Stimulated activated CD4-positive, alpha-beta T cell treated with anti-CD3 and anti-CD28 coated beads, Interleukin-2, amount 100 ng/mL, for 48 hours (primary cell): ENCODE measurements around the gene NUDT21.
"Not testable (repeated sequence)": the region's sequence is repeated elsewhere in the genome, so short reads cannot be mapped to it uniquely, and the experiment has no call there.

Experiments
- DNase-seq, 2 donors: peaks; one replicate each; pipeline ENCODE4 v3.0.0-alpha.2; 2020

NUDT21 gene

GRCh38 chr16:56450986-56451752, at the start of gene NUDT21, which contains the start of gene OGFOD1:
TSS of gene NUDT21 (minus strand) at chr16:56451332. CDS start at chr16:56451202, 130 bp downstream.
TSS of gene OGFOD1 (plus strand) at chr16:56451554. CDS start at chr16:56451613, 59 bp downstream.
- peak; percentile 81 for DNase-seq

- no peak for DNase-seq
Observed at GRCh38 chr16:56493815-56494214, 42.7 kb upstream of the NUDT21 start.

- no peak for DNase-seq
Observed at GRCh38 chr16:56493126-56493525, 42.0 kb upstream of the NUDT21 start.

GRCh38 chr16:56491657-56492261, 40.6 kb upstream of the NUDT21 start:
- no peak for DNase-seq

GRCh38 chr16:56488868-56489267, 37.7 kb upstream of the NUDT21 start:
- not testable (repeated sequence) for DNase-seq

GRCh38 chr16:56488035-56488434, 36.9 kb upstream of the NUDT21 start:
- DNase-seq: no peak

GRCh38 chr16:56483394-56483793, 32.3 kb upstream of the NUDT21 start:
- no peak for DNase-seq

- DNase-seq: no peak
Observed at GRCh38 chr16:56482683-56483236, 31.6 kb upstream of the NUDT21 start.

- no peak for DNase-seq
Observed at GRCh38 chr16:56481468-56482122, 30.5 kb upstream of the NUDT21 start.

GRCh38 chr16:56480776-56481467, 29.8 kb upstream of the NUDT21 start:
- DNase-seq: no peak

GRCh38 chr16:56479469-56479868, 28.3 kb upstream of the NUDT21 start:
- DNase-seq: no peak

GRCh38 chr16:56478281-56479049, 27.3 kb upstream of the NUDT21 start:
- DNase-seq: no peak

GRCh38 chr16:56477096-56477878, 26.2 kb upstream of the NUDT21 start:
- DNase-seq: no peak

- DNase-seq: no peak
Observed at GRCh38 chr16:56475201-56475600, 24.1 kb upstream of the NUDT21 start.

- DNase-seq: no peak
Observed at GRCh38 chr16:56470666-56471065, 19.5 kb upstream of the NUDT21 start.

- no peak for DNase-seq
Observed at GRCh38 chr16:56470232-56470631, 19.1 kb upstream of the NUDT21 start.

GRCh38 chr16:56469748-56470147, 18.6 kb upstream of the NUDT21 start:
- DNase-seq: no peak

GRCh38 chr16:56468800-56469199, 17.7 kb upstream of the NUDT21 start:
- no peak for DNase-seq

GRCh38 chr16:56466344-56466743, 15.2 kb upstream of the NUDT21 start:
- no peak for DNase-seq

GRCh38 chr16:56463153-56463552, 12.0 kb upstream of the NUDT21 start:
- DNase-seq: no peak

- DNase-seq: no peak
Observed at GRCh38 chr16:56462064-56462796, 11.1 kb upstream of the NUDT21 start.
